Measurements from ENCODE around the gene CDRT15L2.
"Not testable (repeated sequence)": the region's sequence is repeated elsewhere in the genome, so short reads cannot be mapped to it uniquely, and the experiment has no call there.

- not testable (repeated sequence) for TF ChIP-seq EZH2 (IDR thresholded peaks at IDR 0.05; ENCODE audit: insufficient read depth, poor library complexity, severe bottlenecking); EZH2phosphoT487 (IDR thresholded peaks at IDR 0.05; ENCODE audit: insufficient read depth, low read depth)
Measured at GRCh38 chr17:20609490-20609889, 30.0 kb downstream of the CDRT15L2 start.

Data from GM23248 (cell line).